Tibial artery (tissue), 4 donors: ENCODE results near the gene GDF7.

Experiments used
- DNase-seq, 2 donors: peaks; one replicate each; pipeline ENCODE4 v3.0.0-alpha.2; 2019
- H3K27ac ChIP-seq, 2 donors: fragments of 200-600 bp; sonication (generic) in 1 of 2; 1 replicate in 1 of 2; 2 replicates in 1 of 2; pipeline ENCODE4 v1.5.1; 2018 to 2019; ENCODE audit warnings: mild to moderate bottlenecking in 1 of 2
- H3K27me3 ChIP-seq, 2 donors: fragments of 200-600 bp; sonication (generic) in 1 of 2; one replicate each; pipeline versions ENCODE4 v1.5.1 to v1.6.0; 2016 to 2019
- H3K36me3 ChIP-seq, 3 donors: fragments of 200-600 bp; sonication (generic) in 2 of 3; one replicate each; pipeline ENCODE4 v1.5.1; 2016 to 2019; ENCODE audit warnings: mild to moderate bottlenecking in 2 of 3
- H3K4me1 ChIP-seq, 4 donors: fragments of 200-600 bp; sonication (generic) in 2 of 4; 1 replicate in 3 of 4; 2 replicates in 1 of 4; pipeline ENCODE4 v1.5.1; 2016 to 2019
- H3K4me3 ChIP-seq, 2 donors: fragments of 200-600 bp; sonication (generic) in 1 of 2; 1 replicate in 1 of 2; 2 replicates in 1 of 2; pipeline ENCODE4 v1.5.1; 2018 to 2019; ENCODE audit warnings: mild to moderate bottlenecking in 2 of 2
- H3K9me3 ChIP-seq, 3 donors: fragments of 200-600 bp; sonication (generic) in 1 of 3; one replicate each; pipeline ENCODE4 v1.5.1; 2016 to 2019
- CTCF ChIP-seq, 2 experiments: fragments of 200-600 bp in 1 of 2; fragments of 450-650 bp in 1 of 2; IDR thresholded peaks; one replicate each; pipeline ENCODE4 v1.5.1; 2017 to 2019; ENCODE audit warnings: antibody characterized with exemption in 2 of 2, mild to moderate bottlenecking in 1 of 2, moderate library complexity in 1 of 2
- intact Hi-C: fragments of 100-400 bp; cut with DNase I; formaldehyde crosslinking; loops from one replicate; pipeline ENCODE4 v1.15.0; 2023; ENCODE audit warnings: low total_unique reads

Gene GDF7

GRCh38 chr2:20638646-20639430 is 28.1 kb upstream of the GDF7 start:
- DNase-seq = no peak
- TF ChIP-seq CTCF (IDR thresholded peaks at IDR 0.05) = no peak
- Histone ChIP-seq H3K27me3 (no peaks in the 10 kb centered on the region), H3K4me1 (peaks cover 3 to 90% (median 71%) of the 10 kb centered on the region in 4 donors), H3K36me3 (peaks cover 6 to 45% (median 17%) of the 10 kb centered on the region in 3 donors), H3K9me3 (no peaks in the 10 kb centered on the region), H3K4me3 (no peak overlapping the region), H3K27ac (peak overlapping the region; percentile 95 to 98)
- intact Hi-C loops = no loop called here

GRCh38 chr2:20640411-20641122 is 26.4 kb upstream of the GDF7 start:
- Histone ChIP-seq H3K27ac (peak overlapping the region; percentile 95 to 98), H3K9me3 (no peaks in the 10 kb centered on the region), H3K27me3 (no peaks in the 10 kb centered on the region), H3K36me3 (peaks cover 21 to 62% (median 30%) of the 10 kb centered on the region in 3 donors), H3K4me3 (no peak overlapping the region), H3K4me1 (peaks cover 3 to 73% (median 53%) of the 10 kb centered on the region in 4 donors)
- TF ChIP-seq CTCF (IDR thresholded peaks at IDR 0.05) = no peak
- DNase-seq = peak in 1 of 2 donors; percentile 83
- intact Hi-C loops = no loop called here

GRCh38 chr2:20641123-20641985 is 25.6 kb upstream of the GDF7 start:
- Histone ChIP-seq H3K4me3 (no peak overlapping the region), H3K36me3 (peaks cover 21 to 70% (median 31%) of the 10 kb centered on the region in 3 donors), H3K4me1 (peaks cover 3 to 65% (median 47%) of the 10 kb centered on the region in 4 donors), H3K9me3 (no peaks in the 10 kb centered on the region), H3K27ac (peak overlapping the region; percentile 95 to 98), H3K27me3 (no peaks in the 10 kb centered on the region)
- intact Hi-C loops = no loop called here
- TF ChIP-seq CTCF (IDR thresholded peaks at IDR 0.05) = peak in 1 of 2 experiments; percentile 2
- DNase-seq = peak; percentile 91 to 98

- Histone ChIP-seq H3K4me3 (no peak overlapping the region), H3K4me1 (peaks cover 3 to 63% (median 42%) of the 10 kb centered on the region in 4 donors), H3K36me3 (peaks cover 21 to 79% (median 38%) of the 10 kb centered on the region in 3 donors), H3K27me3 (no peaks in the 10 kb centered on the region), H3K27ac (peak overlapping the region; percentile 95 to 98), H3K9me3 (no peaks in the 10 kb centered on the region)
- intact Hi-C loops = no loop called here
- peak; percentile 96 to 98 for TF ChIP-seq CTCF (IDR thresholded peaks at IDR 0.05)
- peak; percentile 84 to 91 for DNase-seq
These were observed 24.6 kb upstream of the GDF7 start for GRCh38 chr2:20642055-20642971.
